ENCODE measurements around the gene MEAK7. TPM values are rescaled to one million over a fixed set of nuclear protein-coding genes. Genes with fewer than 3 reads are reported as not detected.

Gene MEAK7
- total RNA-seq, 1 donor from 2014 or later: 13.0 TPM

DNA sequence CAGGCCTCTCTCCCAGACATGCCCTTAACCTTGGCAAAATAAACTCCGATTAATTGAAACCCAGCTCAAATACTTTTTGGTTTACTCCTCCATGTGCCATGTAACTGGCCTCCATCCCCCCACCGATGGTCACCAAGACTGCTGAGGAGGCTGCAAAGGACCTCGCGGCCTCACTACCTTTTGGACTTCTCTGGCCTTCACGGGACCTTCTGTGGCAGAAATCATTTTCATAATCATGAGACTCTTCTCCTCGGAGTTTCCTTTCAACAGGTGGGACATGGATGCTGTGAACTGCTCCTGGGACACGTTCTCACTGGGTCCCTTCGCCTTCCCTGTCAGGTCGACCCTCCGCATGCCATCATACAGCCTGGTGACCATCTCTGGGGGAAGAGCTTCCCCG lies 9.0 kb downstream of the MEAK7 start:
- no peak for ATAC-seq
- TF ChIP-seq, protein P1, sequence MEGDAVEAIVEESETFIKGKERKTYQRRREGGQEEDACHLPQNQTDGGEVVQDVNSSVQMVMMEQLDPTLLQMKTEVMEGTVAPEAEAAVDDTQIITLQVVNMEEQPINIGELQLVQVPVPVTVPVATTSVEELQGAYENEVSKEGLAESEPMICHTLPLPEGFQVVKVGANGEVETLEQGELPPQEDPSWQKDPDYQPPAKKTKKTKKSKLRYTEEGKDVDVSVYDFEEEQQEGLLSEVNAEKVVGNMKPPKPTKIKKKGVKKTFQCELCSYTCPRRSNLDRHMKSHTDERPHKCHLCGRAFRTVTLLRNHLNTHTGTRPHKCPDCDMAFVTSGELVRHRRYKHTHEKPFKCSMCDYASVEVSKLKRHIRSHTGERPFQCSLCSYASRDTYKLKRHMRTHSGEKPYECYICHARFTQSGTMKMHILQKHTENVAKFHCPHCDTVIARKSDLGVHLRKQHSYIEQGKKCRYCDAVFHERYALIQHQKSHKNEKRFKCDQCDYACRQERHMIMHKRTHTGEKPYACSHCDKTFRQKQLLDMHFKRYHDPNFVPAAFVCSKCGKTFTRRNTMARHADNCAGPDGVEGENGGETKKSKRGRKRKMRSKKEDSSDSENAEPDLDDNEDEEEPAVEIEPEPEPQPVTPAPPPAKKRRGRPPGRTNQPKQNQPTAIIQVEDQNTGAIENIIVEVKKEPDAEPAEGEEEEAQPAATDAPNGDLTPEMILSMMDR (IDR thresholded peaks at IDR 0.05): no peak
- Histone ChIP-seq H3K4me1 (no peaks in the 10 kb centered on the region), H3K4me3 (no peak overlapping the region), H3K36me3 (peaks cover 52% of the 10 kb centered on the region), H3K9me3 (no peaks in the 10 kb centered on the region), H3K27ac (no peak overlapping the region), H3K27me3 (ENCODE audit: low read depth) (no peaks in the 10 kb centered on the region)
- DNase-seq: no peak
- intact Hi-C loops (cut with DNase I): no loop called here

DNA sequence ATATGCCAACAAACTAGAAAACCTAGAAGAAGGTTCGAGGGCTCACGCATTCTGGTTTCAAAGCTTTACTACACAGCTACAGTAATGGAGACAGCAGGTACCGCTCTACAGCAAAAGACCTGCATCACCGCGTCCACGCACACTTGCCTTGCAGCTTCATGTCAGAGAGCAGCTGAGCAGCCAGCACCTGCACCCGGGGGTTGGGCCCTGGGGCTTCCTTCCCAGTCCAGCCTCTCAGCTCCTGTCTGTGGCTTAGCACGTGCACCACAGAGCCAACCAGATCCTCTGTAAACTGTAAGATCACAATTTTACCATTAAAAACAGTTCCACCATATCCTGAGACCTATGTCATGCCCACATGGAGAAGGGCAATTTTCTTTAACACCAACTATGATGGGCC lies 15.3 kb downstream of the MEAK7 start:
- Histone ChIP-seq H3K4me1 (no peaks in the 10 kb centered on the region), H3K27me3 (ENCODE audit: low read depth) (no peaks in the 10 kb centered on the region), H3K4me3 (no peak overlapping the region), H3K36me3 (peaks cover 74% of the 10 kb centered on the region), H3K27ac (no peak overlapping the region), H3K9me3 (no peaks in the 10 kb centered on the region)
- no peak for DNase-seq
- no peak for ATAC-seq
- TF ChIP-seq, protein P1 (IDR thresholded peaks at IDR 0.05): no peak
- intact Hi-C loops (cut with DNase I): no loop called here

DNA sequence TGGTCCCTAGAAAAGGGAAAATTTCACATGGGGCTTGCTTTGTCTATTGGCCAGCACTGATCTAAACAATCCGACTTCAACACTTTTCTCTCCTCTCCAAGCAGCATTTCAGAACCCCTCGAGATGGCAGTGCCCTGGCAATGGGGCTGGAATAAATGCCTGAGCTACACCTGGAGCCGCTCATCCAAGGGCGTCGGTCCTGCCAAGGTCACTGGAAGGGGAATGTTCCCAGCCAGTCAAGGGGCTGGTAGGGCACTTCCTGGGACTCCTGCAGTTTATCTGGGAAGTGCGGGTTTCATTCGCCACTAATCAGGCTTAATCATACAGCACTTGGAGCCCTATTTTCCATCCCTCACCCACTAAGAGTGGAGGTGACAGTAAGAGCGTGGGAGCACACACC lies 17.1 kb downstream of the MEAK7 start:
- Histone ChIP-seq H3K27me3 (ENCODE audit: low read depth) (no peaks in the 10 kb centered on the region), H3K9me3 (no peaks in the 10 kb centered on the region), H3K4me3 (no peak overlapping the region), H3K4me1 (no peaks in the 10 kb centered on the region), H3K27ac (no peak overlapping the region), H3K36me3 (peaks cover 79% of the 10 kb centered on the region)
- no peak for ATAC-seq
- TF ChIP-seq, protein P1 (IDR thresholded peaks at IDR 0.05): no peak
- no peak for DNase-seq
- intact Hi-C loops (cut with DNase I): no loop called here

DNA sequence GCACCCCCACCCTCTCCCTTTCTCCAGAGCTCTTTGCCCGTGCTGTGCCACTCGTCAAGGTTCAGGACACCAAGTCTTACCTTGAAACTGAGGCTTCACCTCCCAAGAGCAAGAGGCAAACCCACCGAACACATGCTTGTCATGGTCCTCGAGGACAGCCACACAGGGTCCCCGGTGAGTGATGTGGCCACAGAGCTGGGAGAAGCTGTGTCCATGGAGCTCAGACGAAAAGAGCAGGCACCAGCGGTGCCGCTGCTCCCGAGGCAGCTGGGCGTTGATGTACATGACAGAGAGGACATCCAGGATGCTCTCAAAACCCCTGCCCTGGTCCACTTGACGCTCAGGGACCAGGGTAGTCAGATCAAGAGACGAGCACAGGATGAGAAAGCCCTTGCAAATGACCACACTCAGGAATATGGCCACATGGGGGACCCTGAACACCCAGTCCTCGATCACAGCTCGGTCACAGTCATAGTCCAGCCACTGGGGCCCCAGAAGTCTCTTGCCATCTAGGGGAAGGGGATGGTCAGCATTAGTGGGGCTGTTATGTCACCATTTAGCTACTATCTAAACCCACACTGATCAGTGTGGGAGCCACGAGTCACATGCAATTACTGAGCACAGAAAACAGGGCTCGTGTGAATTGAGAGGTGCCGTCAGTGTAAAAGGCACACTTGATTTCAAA lies 17.8 kb downstream of the MEAK7 start:
- TF ChIP-seq, protein P1 (IDR thresholded peaks at IDR 0.05): no peak
- ATAC-seq (no peak), DNase-seq (no peak)
- Histone ChIP-seq H3K27me3 (ENCODE audit: low read depth) (no peaks in the 10 kb centered on the region), H3K36me3 (peaks cover 84% of the 10 kb centered on the region), H3K27ac (no peak overlapping the region), H3K9me3 (no peaks in the 10 kb centered on the region), H3K4me1 (no peaks in the 10 kb centered on the region), H3K4me3 (no peak overlapping the region)
- intact Hi-C loops (cut with DNase I): no loop called here

DNA sequence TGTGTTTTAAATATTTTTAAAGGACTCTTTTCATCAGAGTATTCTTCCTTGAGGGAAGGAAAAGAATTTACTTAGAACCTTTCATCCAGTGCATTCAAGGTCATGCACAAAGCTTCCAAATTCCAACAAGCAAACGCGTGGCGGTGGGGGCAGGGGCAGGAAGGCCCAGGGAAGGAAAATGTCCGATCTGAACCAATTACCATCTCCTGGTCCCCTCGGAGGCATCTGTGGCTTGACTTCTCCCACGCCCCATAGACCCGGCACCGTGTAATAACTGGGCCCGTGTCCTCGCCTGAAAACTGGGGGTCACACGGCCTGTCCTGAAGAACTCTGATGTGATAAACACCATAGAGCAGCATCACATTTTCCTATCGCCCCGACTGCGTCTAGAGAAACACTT lies 18.3 kb downstream of the MEAK7 start:
- DNase-seq (no peak), ATAC-seq (no peak)
- intact Hi-C loops (cut with DNase I): no loop called here
- Histone ChIP-seq H3K4me1 (no peaks in the 10 kb centered on the region), H3K4me3 (no peak overlapping the region), H3K36me3 (peaks cover 87% of the 10 kb centered on the region), H3K27ac (no peak overlapping the region), H3K9me3 (no peaks in the 10 kb centered on the region), H3K27me3 (ENCODE audit: low read depth) (no peaks in the 10 kb centered on the region)
- TF ChIP-seq, protein P1 (IDR thresholded peaks at IDR 0.05): no peak
